CD4-positive, alpha-beta T cell treated with Interleukin-1 beta for 1 hour (primary cell): ENCODE results near the gene CLMN.

ENCODE experiments used
- DNase-seq, 2 donors: peaks; one replicate each; pipeline ENCODE4 v3.0.0-alpha.2; 2020 to 2022

The CLMN gene, protein sequence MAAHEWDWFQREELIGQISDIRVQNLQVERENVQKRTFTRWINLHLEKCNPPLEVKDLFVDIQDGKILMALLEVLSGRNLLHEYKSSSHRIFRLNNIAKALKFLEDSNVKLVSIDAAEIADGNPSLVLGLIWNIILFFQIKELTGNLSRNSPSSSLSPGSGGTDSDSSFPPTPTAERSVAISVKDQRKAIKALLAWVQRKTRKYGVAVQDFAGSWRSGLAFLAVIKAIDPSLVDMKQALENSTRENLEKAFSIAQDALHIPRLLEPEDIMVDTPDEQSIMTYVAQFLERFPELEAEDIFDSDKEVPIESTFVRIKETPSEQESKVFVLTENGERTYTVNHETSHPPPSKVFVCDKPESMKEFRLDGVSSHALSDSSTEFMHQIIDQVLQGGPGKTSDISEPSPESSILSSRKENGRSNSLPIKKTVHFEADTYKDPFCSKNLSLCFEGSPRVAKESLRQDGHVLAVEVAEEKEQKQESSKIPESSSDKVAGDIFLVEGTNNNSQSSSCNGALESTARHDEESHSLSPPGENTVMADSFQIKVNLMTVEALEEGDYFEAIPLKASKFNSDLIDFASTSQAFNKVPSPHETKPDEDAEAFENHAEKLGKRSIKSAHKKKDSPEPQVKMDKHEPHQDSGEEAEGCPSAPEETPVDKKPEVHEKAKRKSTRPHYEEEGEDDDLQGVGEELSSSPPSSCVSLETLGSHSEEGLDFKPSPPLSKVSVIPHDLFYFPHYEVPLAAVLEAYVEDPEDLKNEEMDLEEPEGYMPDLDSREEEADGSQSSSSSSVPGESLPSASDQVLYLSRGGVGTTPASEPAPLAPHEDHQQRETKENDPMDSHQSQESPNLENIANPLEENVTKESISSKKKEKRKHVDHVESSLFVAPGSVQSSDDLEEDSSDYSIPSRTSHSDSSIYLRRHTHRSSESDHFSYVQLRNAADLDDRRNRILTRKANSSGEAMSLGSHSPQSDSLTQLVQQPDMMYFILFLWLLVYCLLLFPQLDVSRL

DNA sequence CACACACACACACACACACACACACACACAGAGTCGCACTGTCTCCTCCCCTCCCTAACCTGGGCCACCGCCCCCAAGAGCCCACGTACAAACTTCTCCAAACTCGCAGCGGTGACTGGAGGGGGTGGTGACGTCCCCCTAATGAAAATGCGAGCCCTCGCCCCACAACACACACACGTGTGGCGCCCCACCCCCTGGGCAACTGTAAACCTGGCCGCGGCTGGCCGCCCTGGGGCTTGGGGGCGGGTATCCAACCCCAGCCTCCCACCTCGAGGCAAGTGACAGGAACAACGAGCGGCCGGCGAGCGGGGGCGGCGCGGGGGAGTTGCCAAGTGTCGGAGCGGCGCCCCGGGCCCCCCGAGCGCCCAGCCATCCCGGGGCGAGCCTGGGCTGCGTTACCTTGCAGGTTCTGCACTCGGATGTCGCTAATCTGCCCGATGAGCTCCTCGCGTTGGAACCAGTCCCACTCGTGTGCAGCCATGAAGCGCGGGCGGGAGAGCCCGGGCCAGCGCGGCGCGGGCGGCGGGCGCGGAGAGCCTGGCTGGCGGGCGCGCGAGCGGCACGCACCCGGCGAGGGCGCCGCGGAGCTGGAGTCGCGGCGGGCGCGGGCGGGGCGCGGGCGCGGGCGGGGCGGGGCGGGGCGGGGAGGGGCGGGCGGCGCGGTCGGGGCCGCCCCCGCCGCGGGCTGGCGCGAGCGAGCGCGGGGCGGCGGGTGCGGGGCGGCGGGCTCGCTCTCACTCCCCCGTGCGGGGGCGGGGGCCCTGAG lies at the start of gene CLMN:
TSS of gene CLMN (minus strand) at position 597 of the 766 bp plus-strand sequence. CDS start at position 481, 116 bp downstream.
- peak; percentile 34 to 70 for DNase-seq

DNA sequence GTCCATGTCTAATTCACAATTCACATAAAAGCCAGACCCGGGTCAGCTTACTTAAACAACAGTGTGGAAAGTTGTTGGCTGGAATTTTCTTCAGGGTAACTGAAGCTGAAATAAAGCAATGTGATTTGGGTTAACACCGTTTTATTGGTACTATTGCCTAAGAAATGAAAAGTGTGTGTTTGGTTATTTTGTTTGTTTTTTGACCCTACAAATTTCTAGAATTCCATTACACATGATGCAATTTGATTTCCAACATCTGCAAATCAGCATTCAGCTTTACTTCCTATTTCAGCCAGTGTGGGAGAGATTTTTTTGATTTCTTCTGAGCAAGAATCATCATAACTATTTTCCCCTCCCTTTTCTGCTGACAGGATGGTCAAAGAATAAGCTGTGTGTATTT lies 45.7 kb upstream of the CLMN start:
- DNase-seq = no peak

DNA sequence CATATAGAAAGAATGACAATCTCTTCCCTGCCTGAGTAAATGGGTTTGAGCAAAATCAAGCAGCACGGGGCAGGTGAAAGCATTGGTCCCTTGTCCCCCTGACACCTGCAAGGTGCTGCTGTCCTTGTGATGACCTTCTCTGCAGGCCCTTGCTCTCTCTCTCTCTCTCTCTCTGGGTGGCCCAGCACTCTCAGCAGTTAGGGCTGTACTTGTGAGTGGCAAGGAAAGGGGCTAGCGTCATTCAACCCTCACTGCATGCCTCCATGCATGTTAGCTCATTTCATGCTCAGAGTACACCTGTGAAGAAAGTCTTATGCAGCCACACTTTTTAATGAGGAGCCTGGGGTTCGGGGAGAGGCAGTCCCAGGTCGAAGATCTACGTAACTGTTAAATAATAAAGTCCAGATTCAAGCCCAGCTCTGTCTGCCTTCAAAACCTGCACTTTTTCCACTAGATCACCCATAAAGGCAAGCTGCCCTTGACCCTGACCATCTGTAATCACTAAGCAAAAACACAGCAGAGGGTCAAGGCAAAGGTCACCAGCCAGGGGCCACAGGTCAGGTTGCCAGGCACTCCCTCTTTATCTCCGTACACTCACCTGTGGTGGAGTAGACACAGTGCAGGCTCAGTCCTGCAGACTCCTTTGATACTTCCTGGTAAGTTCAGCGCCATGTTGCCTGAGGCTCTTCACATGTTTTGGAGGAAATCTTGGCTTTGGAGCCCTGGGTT lies 44.9 kb upstream of the CLMN start:
- no peak for DNase-seq

DNA sequence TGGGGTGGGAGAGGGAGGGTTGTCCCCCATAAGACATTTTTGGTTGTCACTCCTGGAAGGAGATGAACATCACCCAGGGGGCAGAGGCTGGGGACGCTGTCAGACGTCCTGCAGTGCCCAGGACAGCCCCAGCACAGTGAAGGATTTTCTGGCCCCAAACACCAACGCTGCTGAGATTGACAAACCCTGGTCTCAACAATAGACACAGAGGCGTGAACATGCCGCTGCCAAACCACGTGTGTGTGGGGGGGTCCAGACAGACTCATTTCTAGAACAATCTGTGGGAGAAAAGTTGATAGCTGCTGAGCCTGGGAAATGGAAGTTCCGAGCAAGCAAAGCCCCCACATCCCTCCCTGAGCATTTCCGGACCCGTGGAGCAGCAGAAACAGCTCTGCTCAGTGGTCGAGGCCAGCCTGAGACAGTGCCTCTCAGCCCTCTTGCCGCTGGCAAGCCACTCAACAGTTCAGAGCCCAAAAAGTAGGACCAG lies 43.8 kb upstream of the CLMN start:
- no peak for DNase-seq

DNA sequence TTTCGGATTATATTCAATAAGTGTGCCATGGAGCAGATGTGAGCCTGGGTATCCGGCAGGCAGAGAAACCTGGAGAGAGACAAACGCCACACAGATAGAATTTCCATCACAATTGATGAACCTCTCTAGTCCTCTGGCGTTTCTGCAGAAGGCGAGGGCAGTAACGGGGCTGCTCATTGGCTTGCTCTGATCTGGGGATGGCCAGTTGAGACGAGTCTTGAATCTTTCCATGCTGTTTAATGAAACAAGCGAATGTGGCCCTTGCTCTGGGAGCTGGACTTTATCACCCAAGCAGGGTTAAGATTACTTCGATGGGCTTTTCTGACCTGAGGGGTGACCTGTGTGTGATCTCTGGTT lies 42.4 kb upstream of the CLMN start:
- DNase-seq = no peak

DNA sequence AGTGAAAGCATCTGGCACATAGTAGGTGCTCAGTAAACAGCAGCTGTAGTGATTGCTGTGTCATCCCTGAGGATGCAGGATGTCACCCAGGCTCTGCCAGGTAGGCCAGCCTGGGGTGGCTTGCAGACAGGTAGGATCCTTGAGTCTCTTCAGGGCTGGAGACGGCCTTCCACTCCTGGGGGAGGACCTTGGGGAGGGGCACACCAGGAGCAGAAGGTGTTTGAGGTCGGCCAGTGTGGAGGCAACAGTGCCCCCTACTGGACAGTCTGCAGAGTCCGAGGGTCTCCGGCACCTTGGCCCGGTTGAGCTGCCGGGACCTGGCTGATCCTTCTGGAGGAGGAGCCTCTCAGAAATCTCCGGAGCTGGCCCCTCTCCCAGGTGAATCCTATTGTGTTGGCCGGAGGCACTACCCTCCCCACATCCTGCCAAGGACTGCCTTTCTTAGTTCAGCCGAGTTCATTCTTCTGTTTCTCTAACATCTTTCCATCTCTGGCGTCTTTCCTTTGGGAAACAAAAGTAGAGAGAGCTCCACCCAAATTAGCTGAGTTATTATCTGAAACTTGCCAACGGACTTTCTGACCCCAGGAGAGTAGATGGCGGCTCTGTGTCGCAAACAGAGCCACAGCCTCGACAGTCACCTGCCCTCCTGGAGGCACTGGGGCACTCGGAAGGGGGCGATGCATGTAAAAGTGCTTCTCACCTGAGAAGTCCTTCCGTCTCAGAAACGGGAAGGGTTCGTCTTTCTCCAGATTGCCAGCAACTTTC lies 41.8 kb upstream of the CLMN start:
- peak in 1 of 2 donors; percentile 41 for DNase-seq

DNA sequence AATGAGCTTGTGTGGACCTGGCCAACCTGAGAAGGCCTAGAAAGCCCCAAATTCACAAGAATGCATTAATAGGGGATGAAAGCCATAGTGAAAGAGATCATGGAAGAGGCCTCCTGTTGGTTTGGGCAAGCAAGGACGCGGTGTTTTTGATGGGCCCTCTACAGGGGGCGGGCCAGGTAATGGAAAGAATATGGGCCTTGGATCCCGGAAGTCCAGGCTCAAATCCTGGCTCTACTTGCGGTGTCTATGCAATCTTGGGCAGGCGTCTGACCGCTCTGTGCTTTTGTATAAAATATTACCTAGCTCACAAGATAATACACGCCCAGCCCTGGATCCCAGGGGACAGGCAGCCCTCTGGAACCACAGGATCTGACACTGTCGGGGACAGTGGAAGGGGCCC lies 41.1 kb upstream of the CLMN start:
- DNase-seq = no peak

DNA sequence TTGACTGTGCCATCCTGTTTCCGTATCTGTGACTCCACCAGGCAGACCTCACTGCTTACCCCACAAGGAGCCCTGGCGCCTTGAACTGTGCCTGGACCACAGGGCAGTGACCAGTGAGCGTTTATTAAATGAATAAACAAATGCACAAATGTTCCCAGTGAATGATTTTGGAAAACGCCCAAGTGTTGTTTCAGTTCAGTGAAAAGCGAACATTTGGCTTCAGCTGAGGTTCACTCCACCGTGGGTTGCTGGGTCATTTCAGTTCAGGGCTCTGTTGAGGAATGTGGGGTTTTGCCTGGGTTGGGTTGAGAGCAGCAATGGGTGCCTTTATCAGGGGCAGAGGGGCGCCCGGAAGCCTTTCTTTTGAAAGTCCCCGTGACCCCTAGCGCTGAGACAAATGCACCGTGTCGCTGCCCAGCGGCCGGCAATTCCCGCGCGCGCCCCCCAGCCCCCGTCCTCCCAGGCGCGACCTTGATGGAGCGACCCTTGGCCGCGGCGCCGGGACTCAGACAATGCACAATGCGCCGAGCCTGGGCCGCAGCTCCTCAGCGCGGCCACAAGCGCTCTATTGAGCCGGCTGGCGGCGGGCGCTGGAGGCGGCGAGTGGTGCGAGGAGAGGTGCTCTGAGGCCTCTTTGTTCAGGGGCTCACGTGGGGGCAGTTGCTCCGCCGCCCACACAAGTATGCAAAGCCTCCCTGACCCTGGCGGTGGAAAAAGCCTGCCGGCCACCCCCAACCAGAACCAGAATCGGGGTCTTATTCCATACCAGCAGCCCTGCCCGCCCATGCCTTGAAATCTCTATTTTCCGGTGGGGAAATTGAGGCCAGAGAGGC lies 40.5 kb upstream of the CLMN start:
- DNase-seq = no peak

DNA sequence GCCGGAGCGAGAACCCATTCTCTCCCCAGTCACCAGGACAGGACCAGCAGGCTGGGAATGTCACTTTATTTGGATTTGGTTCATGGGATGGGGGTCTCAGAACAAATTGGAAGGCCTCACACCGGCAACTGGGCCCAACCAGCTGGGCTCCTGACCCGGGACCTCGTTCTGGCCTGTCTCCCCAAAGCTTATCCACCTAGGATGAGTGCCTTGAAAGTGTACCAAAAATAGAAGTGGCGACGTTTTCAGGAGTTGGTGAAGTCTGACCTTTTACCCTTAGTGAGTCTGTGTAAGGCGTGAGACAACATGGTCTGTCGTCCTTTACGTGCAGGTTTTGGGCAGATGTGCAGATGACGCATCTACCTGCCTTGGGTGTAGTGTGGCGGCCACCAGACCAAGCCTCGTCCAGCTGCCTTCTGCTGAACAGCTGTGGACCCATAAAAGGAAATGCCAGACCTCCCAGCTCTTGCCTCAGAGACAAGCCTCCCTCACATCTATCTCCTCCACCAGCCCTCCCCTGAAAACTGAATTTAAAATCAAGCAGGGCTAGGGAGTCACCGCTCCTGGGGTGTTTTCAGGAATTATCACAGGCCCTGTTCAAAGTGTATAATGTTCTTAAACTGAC lies 36.6 kb upstream of the CLMN start:
- no peak for DNase-seq

DNA sequence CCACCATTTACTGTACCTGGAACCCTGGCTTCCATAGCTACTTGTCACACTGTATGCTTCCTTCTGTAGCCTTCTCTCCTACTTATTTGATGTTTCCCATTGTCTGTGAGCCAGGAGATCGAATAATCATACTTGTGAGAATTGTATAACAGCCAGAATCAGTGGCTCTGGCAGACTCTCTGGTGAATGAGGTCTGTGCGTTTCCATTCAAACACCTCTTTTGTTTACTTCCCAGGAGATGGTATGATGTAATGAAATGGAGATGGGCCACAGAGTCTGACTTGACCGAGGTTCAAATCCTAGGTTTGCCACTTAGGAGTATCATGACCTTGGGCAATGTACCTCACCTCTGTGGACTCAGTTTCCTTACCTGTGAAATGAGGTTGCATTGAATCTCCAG lies 35.7 kb upstream of the CLMN start:
- DNase-seq = no peak

DNA sequence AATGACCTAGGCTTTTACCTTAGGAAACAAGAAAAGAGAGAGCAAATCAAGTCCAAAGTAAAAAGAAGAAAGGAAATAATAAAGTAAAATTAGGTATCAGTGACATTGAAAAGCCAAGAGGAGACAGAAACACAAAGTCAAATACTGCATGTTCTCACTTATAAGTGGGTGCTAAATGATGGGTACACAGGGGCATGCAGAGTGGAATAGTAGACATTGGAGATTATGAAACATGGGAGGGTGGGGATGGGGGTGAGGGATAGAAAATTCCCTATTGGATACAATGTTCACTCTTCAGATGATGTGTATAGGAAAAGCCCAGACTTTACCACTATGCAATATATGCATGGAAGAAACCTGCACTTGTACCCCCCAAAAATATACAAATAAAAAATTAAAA lies 35.1 kb upstream of the CLMN start:
- DNase-seq = no peak

DNA sequence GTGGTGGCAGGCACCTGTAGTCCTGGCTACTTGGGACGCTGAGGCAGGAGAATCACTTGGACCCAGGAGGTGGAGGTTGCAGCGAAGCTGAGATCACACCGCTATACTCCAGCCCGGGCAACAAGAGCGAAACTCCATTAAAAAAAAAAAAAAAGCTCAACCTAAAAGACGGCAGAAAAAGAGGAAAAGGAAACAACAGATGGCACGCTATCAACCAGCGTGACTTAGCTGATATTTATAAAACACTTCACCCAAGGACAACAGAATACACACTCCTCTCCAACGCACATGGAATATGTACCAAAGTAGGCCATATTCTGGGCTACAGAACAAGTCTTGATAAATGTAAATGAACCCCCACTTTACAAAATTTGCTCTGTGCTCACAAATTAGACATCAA lies 34.0 kb upstream of the CLMN start:
- no peak for DNase-seq

DNA sequence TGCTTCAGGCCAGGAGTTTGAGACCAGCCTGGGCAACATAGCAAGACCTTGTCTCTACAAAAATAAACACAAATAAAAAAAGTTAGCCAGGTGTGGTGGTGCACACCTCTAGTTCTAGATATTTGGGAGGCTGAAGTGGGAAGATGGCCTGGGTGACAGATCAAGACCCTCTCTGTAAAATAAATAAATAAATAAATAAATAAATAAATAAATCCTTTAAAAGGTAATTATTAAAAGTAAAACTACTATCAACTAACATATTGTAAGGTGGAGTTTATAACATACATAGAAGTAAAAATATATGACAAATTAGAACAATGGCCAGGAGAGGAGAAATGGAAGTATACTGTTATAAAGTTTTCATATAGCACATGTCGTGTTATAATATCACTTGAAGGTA lies 33.3 kb upstream of the CLMN start:
- no peak for DNase-seq

DNA sequence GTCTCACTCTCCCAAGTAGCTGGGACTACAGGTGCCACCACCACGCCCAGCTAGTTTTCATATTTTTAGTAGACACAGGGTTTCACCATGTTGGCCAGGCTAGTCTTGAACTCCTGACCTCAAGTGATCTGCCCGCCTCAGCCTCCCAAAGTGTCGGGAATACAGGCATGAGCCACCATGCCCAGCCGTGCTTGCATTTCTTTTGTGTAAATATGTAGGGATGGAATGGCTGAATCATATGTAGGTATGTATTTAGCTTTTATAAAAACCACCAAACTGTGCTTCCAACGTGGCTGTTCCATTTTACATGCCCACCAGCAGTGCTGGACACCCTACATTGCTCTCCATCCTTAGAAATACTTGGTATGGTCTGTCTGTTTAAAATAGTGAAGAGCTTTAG lies 32.8 kb upstream of the CLMN start:
- no peak for DNase-seq

DNA sequence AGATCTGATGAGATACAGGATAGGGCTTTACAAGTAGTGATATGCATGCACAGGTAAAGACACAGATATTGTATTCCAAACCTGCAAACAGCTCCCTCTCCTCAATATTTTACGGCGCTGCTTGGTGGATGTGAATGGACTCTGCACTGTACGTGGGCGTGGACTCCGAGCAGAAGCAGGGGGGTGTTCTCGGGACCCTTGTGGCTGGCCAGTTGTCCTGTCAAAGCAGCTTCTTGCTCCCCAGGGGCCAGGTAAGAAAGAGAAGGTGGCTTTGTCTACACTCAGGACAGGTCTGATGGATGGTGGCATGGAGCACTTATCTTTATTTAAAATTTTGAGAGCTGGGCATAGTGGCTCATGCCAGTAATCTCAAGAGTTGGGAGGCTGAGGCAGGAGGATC lies 29.5 kb upstream of the CLMN start:
- DNase-seq = no peak

DNA sequence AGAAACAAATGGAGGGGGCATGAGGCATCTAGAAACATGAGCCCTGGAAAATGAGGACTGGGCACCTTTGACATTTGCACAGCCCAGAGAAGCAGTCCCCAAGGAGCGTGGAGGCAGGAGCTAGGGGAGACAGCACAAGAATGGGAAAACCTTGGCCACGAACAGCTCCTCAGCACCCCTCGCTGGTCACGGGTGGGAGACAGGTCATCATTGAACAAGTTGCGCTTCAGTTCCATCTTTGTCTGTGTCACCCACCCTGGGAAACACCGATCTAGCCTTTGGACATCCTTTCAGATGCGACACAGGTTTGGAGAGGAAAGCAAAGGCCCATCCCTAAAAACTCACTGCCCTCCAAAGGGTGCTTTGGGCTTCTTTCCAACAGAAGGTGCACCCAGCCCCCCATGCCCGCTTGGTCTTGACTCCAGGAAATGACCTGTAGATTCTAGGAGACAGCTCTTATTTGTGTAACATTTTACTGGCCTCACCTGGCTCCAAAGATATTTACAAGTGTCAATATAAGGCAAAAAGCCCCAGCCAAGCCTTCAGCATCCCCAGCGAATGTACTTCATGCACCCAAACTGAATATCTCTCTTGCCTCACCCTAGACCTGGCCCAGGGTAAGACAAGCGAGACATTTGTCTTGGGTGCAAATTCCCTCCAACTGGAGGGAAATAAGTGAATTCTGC lies 28.8 kb upstream of the CLMN start:
- no peak for DNase-seq

DNA sequence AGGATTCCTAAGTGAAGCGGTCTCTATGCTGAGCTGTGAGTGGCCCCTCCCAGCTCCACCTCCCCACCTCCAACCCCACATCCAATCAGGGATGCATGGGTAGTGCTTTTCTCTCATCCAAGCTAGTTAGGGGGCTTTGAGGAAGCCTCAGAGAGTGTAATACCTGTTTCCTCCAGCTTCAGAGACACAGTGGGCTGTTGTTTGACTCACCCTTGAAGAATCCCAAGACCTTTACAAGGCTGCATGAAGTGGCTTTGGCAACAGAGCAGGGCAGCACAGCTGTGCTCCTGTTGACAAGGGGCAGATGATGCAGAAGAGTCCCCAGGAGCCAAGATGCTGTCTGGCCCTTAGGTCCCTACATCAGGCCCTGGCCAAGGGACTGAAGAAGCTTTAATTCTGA lies 27.1 kb upstream of the CLMN start:
- DNase-seq = no peak

DNA sequence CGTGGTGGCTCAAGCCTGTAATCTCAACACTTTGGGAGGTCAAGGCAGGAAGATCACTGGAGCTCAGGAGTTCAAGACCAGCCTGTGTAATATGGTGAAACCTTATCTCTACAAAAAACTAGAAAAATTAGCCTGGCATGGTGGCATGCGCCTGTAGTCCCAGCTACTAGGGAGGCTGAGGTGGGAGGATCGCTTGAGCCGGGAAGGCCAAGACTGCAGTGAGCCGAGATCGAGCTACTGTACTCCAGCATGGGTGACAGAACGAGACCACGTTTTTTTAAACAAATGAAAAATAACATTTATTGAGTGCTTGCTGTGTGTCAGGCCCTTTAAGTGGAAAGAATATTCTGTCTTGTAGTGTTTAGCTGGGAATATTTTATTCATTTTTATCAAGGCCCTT lies 26.6 kb upstream of the CLMN start:
- no peak for DNase-seq

DNA sequence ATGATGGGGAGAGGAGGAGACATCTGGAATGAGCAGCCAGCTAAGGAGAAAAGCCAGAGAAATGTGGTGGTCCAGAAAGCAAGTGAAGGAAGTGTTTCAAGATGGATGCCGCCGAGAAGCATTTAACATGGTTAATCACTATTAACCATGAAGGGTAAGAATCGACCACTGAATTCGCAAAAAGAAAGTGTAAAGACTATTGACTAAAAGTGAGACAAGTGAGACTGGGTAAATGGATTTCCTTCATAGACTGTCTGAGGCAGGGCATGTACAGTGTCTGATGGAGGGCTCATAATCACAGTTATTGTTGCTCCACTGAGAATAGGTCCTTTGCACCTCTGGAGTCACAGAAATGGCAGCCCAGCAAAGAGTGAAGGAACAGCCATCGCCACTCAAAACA lies 25.3 kb upstream of the CLMN start:
- no peak for DNase-seq

DNA sequence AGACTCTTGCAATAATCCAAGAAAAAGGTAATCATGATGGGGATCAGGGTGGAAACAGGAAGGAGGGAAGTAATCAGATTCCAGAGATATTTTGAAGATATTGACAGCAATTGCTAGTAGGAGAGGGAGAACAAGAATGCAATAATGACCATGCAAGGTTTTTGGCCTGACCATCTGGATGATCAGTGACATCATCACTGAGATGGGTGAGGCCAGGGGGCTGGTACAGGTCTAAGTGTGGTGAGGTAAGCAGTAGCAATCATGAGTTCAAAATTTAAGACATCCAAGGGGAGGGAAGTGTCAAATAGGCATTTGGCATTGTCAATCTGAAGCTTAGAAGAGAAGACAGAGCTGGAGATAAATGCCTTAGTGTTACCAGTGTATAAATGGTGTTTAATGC lies 24.8 kb upstream of the CLMN start:
- no peak for DNase-seq
